Ascending aorta (tissue), 2 donors: ENCODE data around the gene PHF1. TPM values are rescaled to one million over a fixed set of nuclear protein-coding genes. Genes with fewer than 3 reads are reported as not detected.

Experiments
- DNase-seq, 2 donors: peaks; one replicate each; pipeline ENCODE4 v3.0.0-alpha.2; 2019; ENCODE audit warnings: low spot score in 2 of 2
- H3K27ac ChIP-seq, 2 donors: fragments of 200-600 bp; sonication (generic); one replicate each; pipeline ENCODE4 v1.5.1; 2016 to 2017; ENCODE audit warnings: mild to moderate bottlenecking in 1 of 2
- H3K27me3 ChIP-seq: fragments of 200-600 bp; sonication (generic); one replicate; pipeline ENCODE4 v1.5.1; 2017
- H3K36me3 ChIP-seq, 2 donors: fragments of 200-600 bp; sonication (generic); one replicate each; pipeline ENCODE4 v1.5.1; 2016
- H3K4me1 ChIP-seq, 2 donors: fragments of 200-600 bp; sonication (generic); one replicate each; pipeline ENCODE4 v1.5.1; 2016 to 2017; ENCODE audit warnings: mild to moderate bottlenecking in 1 of 2
- H3K4me3 ChIP-seq, 2 donors: fragments of 200-600 bp; sonication (generic); one replicate each; pipeline ENCODE4 v1.5.1; 2016 to 2017; ENCODE audit warnings: mild to moderate bottlenecking in 1 of 2
- H3K9me3 ChIP-seq, 2 donors: fragments of 200-600 bp; sonication (generic); one replicate each; pipeline ENCODE4 v1.5.1; 2016
- intact Hi-C: fragments of 100-400 bp; cut with DNase I; formaldehyde crosslinking; loops from one replicate; pipeline ENCODE4 v1.15.1; 2023
- total RNA-seq: library from RNA; depleted of rRNA; stranded (reverse); fragments of >200 nt; gene quantifications from one replicate; pipeline ENCODE4 v1.1.0, GENCODE V29; 2016
- TF ChIP-seq, protein P1 (sequence below), 3 experiments: fragments of 200-600 bp in 2 of 3; fragments of 450-650 bp in 1 of 3; sonication (generic) in 2 of 3; IDR thresholded peaks; one replicate each; pipeline ENCODE4 v1.5.1; 2016 to 2019; ENCODE audit warnings: antibody characterized with exemption in 3 of 3, mild to moderate bottlenecking in 1 of 3, moderate library complexity in 1 of 3

Gene PHF1
- total RNA-seq, 1 donor from 2014 or later = 30.5 TPM

DNA sequence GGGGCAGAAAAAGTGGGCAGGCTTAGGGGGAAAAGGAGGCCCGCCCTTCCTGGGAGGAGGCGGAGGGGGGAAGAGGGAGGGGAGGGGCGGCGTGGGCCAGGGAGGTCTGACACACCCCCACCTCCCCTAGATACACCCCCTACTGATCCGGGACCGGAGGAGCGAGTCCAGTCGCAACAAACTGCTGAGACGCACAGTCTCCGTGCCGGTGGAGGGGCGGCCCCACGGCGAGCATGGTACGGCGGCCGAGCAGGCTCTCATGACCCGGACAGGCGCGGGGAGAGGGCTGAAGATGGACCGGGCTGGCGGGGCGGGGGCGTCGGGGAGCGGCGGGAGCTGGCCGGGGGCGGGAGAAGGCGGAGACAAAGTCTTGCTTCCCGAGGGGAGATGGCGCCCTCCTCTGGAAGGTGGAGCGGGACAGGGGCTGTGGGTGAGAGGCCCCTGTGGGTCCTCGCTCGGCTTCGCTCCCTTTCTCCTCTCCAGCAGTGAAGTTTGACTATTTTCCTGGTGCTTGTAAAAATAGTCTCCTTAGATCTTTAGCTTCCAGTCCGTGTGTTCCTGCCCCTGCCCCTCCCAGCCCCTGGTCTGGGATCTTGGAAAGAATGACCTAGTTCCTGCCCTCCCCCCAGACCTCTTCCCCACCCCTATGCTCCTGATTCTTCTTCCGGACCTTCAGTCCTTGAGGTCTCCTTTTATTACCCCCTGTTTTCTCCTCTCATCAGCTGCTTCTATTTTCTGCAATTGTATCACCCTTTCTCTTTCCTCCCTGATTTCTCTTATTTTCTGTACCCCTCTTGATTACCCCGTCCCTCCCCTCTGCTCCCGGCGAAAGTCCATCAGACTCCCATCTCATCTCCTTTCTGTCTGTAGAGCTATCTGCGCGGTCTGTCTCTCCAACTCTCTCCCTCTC, 15.1 kb downstream of the PHF1 start:
- no peaks in the 10 kb centered on the region for H3K9me3 ChIP-seq
- TF ChIP-seq, protein P1, sequence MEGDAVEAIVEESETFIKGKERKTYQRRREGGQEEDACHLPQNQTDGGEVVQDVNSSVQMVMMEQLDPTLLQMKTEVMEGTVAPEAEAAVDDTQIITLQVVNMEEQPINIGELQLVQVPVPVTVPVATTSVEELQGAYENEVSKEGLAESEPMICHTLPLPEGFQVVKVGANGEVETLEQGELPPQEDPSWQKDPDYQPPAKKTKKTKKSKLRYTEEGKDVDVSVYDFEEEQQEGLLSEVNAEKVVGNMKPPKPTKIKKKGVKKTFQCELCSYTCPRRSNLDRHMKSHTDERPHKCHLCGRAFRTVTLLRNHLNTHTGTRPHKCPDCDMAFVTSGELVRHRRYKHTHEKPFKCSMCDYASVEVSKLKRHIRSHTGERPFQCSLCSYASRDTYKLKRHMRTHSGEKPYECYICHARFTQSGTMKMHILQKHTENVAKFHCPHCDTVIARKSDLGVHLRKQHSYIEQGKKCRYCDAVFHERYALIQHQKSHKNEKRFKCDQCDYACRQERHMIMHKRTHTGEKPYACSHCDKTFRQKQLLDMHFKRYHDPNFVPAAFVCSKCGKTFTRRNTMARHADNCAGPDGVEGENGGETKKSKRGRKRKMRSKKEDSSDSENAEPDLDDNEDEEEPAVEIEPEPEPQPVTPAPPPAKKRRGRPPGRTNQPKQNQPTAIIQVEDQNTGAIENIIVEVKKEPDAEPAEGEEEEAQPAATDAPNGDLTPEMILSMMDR (IDR thresholded peaks at IDR 0.05) = peak; percentile 27 to 74 (median 63)
- peak overlapping the region; percentile 53 to 79 for H3K4me3 ChIP-seq
- DNase-seq = peak; percentile 56 to 92
- no peaks in the 10 kb centered on the region for H3K27me3 ChIP-seq
- peaks cover 17 to 23% of the 10 kb centered on the region in 2 donors for H3K4me1 ChIP-seq
- H3K36me3 ChIP-seq = no peaks in the 10 kb centered on the region
- intact Hi-C loops = loop anchor here (1.0 to 5.0 kb wide), 4 partner anchors 8 to 129 kb away; partner anchors contain the start of genes CUTA, KIFC1, PHF1 and RGL2
- peak overlapping the region; percentile 92 to 95 for H3K27ac ChIP-seq

DNA sequence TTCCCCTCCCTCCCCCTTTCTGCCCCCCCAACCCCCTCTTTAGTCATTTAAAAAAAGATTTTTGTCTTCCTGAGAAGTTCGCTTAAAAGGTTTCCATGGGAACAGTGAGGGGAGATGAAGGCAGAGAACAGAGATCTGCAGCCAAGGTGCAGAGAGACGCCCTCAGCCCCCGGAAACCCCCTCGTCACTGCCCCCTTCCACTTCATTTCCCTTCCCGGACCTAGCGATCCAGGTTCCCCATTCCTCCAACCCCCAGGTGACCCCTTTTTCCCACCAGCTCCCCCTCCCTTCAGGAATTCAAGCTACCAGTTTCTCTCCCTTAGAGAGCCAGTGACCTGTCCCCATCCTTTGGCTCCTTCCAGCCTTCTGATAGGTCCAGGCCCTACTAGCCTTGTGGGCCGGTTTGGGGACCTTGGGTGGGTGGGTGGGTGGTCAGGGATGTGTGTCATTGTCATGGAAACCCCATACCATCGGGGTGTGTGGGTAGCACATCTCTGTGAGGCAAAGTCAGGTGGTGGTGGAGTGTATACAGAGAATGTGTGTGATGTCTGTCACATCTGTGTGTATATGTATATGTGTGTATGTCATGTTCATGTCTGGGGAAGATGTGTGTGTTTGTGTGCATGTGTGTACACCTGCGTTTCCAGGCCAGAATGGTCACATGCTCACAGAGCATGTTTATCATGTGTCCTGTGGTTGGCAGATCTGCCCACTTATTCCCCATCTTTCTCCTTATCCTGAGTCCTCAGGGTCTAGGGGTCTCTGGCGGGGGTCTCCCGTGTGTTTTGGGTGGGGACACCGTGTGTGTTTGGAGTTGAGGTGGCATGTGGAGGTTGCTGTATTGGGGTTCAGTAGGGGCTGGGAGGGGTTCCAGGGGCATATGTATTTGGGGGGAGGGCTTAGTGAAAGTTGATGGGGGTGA, 16.0 kb downstream of the PHF1 start:
- peaks cover 17 to 21% of the 10 kb centered on the region in 2 donors for H3K4me1 ChIP-seq
- intact Hi-C loops = loop anchor here (1.0 to 5.0 kb wide), 2 partner anchors 9 to 130 kb away; partner anchors contain the start of genes CUTA and RGL2

GRCh38 chr6:33427585-33428223, 16.9 kb downstream of the PHF1 start:
- peak overlapping the region; percentile 31 to 95 for H3K27ac ChIP-seq
- no peaks in the 10 kb centered on the region for H3K36me3 ChIP-seq
- peak overlapping the region; percentile 53 to 79 for H3K4me3 ChIP-seq
- intact Hi-C loops = loop anchor here (2.0 to 5.0 kb wide), 2 partner anchors 27 to 130 kb away; partner anchors contain the start of genes RGL2 and ZBTB9
- H3K9me3 ChIP-seq = no peaks in the 10 kb centered on the region
- peaks cover 17 to 21% of the 10 kb centered on the region in 2 donors for H3K4me1 ChIP-seq
- TF ChIP-seq, protein P1 (IDR thresholded peaks at IDR 0.05) = no peak
- DNase-seq = no peak
- no peaks in the 10 kb centered on the region for H3K27me3 ChIP-seq

More for the DNA sequence above, 16.0 kb downstream of the PHF1 start:
- TF ChIP-seq, protein P1 (IDR thresholded peaks at IDR 0.05) = no peak
- Histone ChIP-seq H3K4me3 (peak overlapping the region; percentile 53 to 79), H3K9me3 (no peaks in the 10 kb centered on the region), H3K27me3 (no peaks in the 10 kb centered on the region), H3K27ac (peak overlapping the region; percentile 92 to 95), H3K36me3 (no peaks in the 10 kb centered on the region)
- DNase-seq = no peak

DNA sequence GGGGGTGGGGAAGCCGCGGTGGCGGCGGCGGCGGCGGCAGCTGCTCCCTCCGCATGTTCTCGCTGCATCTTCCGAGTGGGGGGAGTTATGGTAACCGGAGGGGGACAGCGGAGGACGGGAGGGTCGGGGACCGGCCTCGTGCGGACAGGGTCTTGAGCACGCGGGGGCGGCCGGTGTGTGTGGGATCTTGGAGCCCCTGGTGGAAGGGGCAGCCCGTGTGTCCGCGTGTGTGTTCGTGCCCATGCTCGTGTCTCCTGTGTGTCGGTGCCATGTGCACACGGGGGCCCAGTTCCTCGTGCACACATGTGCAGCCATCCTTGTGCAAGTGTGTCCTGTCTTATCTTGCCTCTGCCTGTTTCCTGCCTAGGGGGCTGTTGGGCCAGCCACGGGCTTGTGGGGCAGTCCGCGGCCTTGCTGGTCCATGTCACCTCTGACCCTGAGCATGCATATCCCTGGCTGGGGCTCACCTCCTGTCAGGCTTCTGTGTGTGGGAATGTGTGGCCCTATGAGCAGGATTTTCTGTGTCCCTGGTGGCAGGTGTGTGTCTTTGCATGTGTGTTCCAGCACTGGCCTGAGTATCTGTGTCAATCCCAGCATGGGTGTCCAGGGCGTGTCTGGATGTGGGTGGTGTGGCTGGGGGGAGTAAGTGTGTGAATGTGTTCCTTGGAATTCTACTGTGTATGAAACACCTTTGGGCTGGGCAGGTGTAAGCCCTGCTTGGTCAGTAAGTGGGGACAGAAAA, 17.6 kb downstream of the PHF1 start:
- Histone ChIP-seq H3K9me3 (no peaks in the 10 kb centered on the region), H3K36me3 (no peaks in the 10 kb centered on the region), H3K4me1 (peaks cover 20 to 21% of the 10 kb centered on the region in 2 donors), H3K4me3 (peak overlapping the region; percentile 53 to 79), H3K27me3 (no peaks in the 10 kb centered on the region), H3K27ac (peak overlapping the region; percentile 36 to 57)
- intact Hi-C loops = loop anchor here (2.0 to 5.0 kb wide), 2 partner anchors 26 to 131 kb away; partner anchors contain the start of genes RGL2 and ZBTB9
- TF ChIP-seq, protein P1 (IDR thresholded peaks at IDR 0.05) = peak in 2 of 3 experiments; percentile 10 to 16
- no peak for DNase-seq
